ENCODE results near the gene CYP27B1. TPM values are rescaled to one million over a fixed set of nuclear protein-coding genes. Genes with fewer than 3 reads are reported as not detected.

The CYP27B1 gene
- total and polyA plus RNA-seq, 10 of the 15 experiments (the other 5 are each of a cell fraction or from before 2014, with no cell fraction given): 0.10 to 2.7 (median 1.1) TPM

DNA sequence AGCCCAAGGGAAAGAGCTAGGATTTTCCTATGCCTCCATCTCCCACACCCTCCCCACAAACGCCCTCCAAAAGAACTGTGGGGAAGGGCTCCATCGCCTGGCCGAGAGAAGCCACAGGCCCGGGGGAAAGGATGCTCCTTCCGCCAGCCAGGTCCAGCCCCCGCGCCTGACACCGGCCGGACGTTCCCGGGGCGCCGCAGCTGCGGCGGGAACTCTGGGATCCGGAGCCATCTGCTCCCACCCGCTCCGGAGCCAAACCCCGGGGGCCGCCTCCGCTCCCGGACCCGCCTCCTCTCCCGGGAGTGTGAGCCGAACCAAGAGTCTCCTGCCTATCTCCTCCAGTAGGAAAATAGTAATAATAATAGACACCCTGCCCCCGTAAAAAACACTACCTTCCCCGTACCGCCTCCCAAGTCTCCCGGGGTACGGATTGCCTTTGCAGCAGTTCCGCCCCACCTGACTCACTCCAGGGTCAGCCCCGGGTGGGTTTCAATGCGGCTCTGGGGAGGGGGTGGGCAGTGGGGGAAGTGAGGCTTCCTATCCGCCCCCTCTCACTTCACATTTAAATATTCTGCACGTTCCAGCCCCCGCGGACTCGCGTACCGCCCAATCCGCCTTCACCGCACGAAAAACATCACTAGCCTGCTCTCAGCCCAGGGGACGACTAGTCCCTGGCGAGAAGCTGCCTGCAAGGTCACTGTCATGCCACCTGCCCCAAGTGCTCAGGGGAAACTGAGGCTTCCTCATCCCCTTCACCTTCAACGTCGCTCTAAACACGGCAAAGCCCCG, 30.7 kb downstream of the CYP27B1 start:
- peaks cover 1 to 4% of the 10 kb centered on the region in 2 experiments; a peak in 3 of 4 replicates for H3K36me3 ChIP-seq (ENCODE audit: control insufficient read depth in 2 of 2, insufficient read depth in 2 of 2, low read length in 1 of 2)
- no peak overlapping the region for H3K4me3 ChIP-seq
- ATAC-seq (no peak), FAIRE-seq (no peak), DNase-seq (ENCODE audit: low read depth, low spot score) (no peak)
- H3K27me3 ChIP-seq (replicated peaks in 1 of 2; ENCODE audit: control insufficient read depth in 2 of 2, insufficient read depth in 2 of 2, low read length in 1 of 2): no peaks in the 10 kb centered on the region
- no TSS peak for BruUV-seq (replicated peaks)
- intact Hi-C loops (cut with micrococcal nuclease; ENCODE audit: unreplicated experiment) (no loop called here), in situ Hi-C loops (cut with MboI) (no loop called here)
- ChIA-PET RAD21 (ENCODE audit: unreplicated experiment) (no interaction called here), CTCF (no interaction called here), SMC1A (ENCODE audit: uncharacterized antibody, unreplicated experiment) (no interaction called here), POLR2A (no interaction called here)
- no peak overlapping the region for H3K9ac ChIP-seq (ENCODE audit: control insufficient read depth, insufficient read depth, low read length)
- H3K4me1 ChIP-seq (ENCODE audit: control insufficient read depth, insufficient read depth, low read length): peaks cover 7% of the 10 kb centered on the region
- no peak overlapping the region for H3K4me2 ChIP-seq (ENCODE audit: control insufficient read depth, insufficient read depth)
- H2AFZ ChIP-seq (ENCODE audit: control insufficient read depth, low read depth, low read length): no peak overlapping the region
- no peak overlapping the region for H3K27ac ChIP-seq (ENCODE audit: control insufficient read depth, insufficient read depth)
- peaks cover 10% of the 10 kb centered on the region for H3K79me2 ChIP-seq (ENCODE audit: control insufficient read depth, insufficient read depth, low read length)
- H3K9me3 ChIP-seq (replicated peaks; ENCODE audit: control insufficient read depth, insufficient read depth, low read length): no peaks in the 10 kb centered on the region
- H4K20me1 ChIP-seq (ENCODE audit: control insufficient read depth, insufficient read depth): no peaks in the 10 kb centered on the region
- TF ChIP-seq, protein P1, sequence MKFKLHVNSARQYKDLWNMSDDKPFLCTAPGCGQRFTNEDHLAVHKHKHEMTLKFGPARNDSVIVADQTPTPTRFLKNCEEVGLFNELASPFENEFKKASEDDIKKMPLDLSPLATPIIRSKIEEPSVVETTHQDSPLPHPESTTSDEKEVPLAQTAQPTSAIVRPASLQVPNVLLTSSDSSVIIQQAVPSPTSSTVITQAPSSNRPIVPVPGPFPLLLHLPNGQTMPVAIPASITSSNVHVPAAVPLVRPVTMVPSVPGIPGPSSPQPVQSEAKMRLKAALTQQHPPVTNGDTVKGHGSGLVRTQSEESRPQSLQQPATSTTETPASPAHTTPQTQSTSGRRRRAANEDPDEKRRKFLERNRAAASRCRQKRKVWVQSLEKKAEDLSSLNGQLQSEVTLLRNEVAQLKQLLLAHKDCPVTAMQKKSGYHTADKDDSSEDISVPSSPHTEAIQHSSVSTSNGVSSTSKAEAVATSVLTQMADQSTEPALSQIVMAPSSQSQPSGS (IDR thresholded peaks at IDR 0.05; ENCODE audit: low read length): no peak
- TF ChIP-seq TCF3 (IDR thresholded peaks at IDR 0.05; ENCODE audit: borderline replicate concordance, insufficient read depth, low read depth, low read length) (no peak), MYB (IDR thresholded peaks at IDR 0.05; ENCODE audit: borderline replicate concordance, low read depth, low read length) (no peak), TBL1XR1 (IDR thresholded peaks at IDR 0.05; ENCODE audit: low read depth, low read length) (no peak), EED (IDR thresholded peaks at IDR 0.05; ENCODE audit: low read depth) (no peak), ZNF384 (IDR thresholded peaks at IDR 0.05; ENCODE audit: borderline replicate concordance, low read depth, low read length) (no peak), KAT2A (conservative IDR thresholded peaks at IDR 0.05; ENCODE audit: control insufficient read depth, low read depth, low read length) (no peak), ESRRA (IDR thresholded peaks at IDR 0.05; ENCODE audit: low read length) (no peak), ZNF24 (IDR thresholded peaks at IDR 0.05) (no peak), ZNF217 (IDR thresholded peaks at IDR 0.05) (no peak)
- TF ChIP-seq, protein P2, sequence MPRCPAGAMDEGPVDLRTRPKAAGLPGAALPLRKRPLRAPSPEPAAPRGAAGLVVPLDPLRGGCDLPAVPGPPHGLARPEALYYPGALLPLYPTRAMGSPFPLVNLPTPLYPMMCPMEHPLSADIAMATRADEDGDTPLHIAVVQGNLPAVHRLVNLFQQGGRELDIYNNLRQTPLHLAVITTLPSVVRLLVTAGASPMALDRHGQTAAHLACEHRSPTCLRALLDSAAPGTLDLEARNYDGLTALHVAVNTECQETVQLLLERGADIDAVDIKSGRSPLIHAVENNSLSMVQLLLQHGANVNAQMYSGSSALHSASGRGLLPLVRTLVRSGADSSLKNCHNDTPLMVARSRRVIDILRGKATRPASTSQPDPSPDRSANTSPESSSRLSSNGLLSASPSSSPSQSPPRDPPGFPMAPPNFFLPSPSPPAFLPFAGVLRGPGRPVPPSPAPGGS (IDR thresholded peaks at IDR 0.05; ENCODE audit: borderline replicate concordance, insufficient read depth, low read depth, low read length, poor library complexity, severe bottlenecking): no peak
- TF ChIP-seq, protein P3, sequence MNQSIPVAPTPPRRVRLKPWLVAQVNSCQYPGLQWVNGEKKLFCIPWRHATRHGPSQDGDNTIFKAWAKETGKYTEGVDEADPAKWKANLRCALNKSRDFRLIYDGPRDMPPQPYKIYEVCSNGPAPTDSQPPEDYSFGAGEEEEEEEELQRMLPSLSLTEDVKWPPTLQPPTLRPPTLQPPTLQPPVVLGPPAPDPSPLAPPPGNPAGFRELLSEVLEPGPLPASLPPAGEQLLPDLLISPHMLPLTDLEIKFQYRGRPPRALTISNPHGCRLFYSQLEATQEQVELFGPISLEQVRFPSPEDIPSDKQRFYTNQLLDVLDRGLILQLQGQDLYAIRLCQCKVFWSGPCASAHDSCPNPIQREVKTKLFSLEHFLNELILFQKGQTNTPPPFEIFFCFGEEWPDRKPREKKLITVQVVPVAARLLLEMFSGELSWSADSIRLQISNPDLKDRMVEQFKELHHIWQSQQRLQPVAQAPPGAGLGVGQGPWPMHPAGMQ (IDR thresholded peaks at IDR 0.05; ENCODE audit: borderline replicate concordance): no peak
- TF ChIP-seq, protein P4, sequence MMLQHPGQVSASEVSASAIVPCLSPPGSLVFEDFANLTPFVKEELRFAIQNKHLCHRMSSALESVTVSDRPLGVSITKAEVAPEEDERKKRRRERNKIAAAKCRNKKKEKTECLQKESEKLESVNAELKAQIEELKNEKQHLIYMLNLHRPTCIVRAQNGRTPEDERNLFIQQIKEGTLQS (IDR thresholded peaks at IDR 0.05; ENCODE audit: borderline replicate concordance, extremely low read depth, low read depth, low read length): no peak
- 92% methylated on average over 48 of the region's 49 CpGs for WGBS (ENCODE audit: insufficient coverage, insufficient replicate concordance, low lambda C conversion rate, missing lambda C conversion rate)

Data from GM12878 (cell line).